AG10803 (cell line): Measurements from ENCODE around the gene TSBP1.
A peak's percentile ranks its signal among the peaks of the same experiment; 100 is the strongest.
"Not testable (repeated sequence)": the region's sequence is repeated elsewhere in the genome, so short reads cannot be mapped to it uniquely, and the experiment has no call there.

Experiments
- DNase-seq: peaks from one replicate; pipeline ENCODE4 v3.0.0; 2010; ENCODE audit warnings: low read depth
- H3K4me3 ChIP-seq: 2 replicates; pipeline ENCODE4 v1.5.1; 2011; ENCODE audit warnings: mild to moderate bottlenecking, low read length, control low read depth
- TF ChIP-seq, protein P1 (sequence below): conservative IDR thresholded peaks from 2 replicates; pipeline ENCODE4 v1.5.1; 2011; ENCODE audit warnings: mild to moderate bottlenecking, low read length, control low read depth, inconsistent platforms

The TSBP1 gene

DNA sequence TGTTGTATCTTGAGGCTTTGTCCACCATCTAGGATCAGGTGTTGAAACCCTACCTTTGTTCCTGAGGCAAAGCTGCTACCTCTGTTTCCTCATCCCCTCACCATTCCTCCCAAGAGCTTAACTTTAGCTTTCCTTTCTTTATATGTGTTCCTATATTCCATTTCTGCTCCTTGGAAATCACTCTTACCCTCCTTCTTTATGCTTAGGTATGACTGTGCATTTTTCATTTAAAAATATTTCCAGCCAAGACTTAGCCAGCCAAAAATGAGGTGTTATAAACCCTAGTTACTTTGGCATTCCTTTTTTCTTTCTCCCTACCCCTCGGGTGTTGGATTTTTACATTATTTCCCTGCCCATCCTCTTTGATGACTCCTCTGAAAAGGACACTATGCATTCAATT, 57.7 kb downstream of the TSBP1 start:
- TF ChIP-seq, protein P1, sequence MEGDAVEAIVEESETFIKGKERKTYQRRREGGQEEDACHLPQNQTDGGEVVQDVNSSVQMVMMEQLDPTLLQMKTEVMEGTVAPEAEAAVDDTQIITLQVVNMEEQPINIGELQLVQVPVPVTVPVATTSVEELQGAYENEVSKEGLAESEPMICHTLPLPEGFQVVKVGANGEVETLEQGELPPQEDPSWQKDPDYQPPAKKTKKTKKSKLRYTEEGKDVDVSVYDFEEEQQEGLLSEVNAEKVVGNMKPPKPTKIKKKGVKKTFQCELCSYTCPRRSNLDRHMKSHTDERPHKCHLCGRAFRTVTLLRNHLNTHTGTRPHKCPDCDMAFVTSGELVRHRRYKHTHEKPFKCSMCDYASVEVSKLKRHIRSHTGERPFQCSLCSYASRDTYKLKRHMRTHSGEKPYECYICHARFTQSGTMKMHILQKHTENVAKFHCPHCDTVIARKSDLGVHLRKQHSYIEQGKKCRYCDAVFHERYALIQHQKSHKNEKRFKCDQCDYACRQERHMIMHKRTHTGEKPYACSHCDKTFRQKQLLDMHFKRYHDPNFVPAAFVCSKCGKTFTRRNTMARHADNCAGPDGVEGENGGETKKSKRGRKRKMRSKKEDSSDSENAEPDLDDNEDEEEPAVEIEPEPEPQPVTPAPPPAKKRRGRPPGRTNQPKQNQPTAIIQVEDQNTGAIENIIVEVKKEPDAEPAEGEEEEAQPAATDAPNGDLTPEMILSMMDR = no peak
- DNase-seq = no peak
- H3K4me3 ChIP-seq = no peak overlapping the region

DNA sequence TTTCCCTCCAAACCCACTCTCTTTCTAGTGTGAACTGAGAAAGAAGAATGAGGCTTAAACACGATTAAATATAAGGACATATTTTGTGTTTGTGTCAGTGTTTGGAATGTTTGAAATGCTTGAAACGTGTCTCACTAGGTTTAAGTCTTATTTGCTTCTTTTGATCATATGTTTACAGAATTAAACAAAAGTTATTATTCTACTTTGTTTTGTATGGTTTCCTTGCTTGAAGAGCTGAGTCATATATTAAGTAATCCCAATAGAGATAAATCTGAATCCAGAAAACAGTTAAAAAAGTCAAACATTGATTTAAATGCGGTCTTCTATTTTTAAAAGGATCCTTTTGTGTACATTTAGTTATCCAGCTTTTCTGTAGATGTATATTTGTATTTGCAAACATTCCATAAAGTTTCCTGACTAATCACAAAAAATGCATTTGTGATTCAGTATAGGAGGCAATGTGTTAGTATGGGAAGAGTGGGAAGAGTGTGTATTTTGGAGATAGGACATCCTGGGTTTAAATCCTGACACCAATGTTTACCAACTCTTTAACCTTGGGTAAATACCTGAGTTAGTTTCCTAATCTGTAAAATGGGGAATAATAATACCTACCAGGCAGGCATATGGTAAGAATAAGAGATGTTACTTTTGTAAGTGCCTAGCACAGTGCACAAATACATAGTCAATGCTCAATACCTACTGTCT, 72.9 kb downstream of the TSBP1 start:
- TF ChIP-seq, protein P1 = no peak
- peak; percentile 38 for DNase-seq
- H3K4me3 ChIP-seq = no peak overlapping the region

DNA sequence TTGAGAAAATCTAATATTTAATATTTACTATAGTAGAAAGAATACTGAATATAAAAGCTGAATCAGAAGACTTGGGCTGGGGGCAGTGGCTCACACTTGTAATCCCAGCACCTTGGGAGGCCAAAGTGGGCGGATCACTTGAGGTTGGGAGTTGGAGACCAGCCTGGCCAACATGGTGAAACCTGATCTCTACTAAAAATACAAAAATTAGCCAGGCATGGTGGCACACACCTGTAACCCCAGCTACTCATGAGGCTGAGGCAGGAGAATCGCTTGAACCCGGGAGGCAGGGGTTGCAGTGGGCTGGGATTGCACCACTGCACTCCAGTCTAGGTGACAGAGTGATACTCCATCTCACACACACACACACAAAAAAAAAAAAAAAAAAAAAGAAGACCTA, 76.7 kb downstream of the TSBP1 start:
- not testable (repeated sequence) for DNase-seq, H3K4me3 ChIP-seq

DNA sequence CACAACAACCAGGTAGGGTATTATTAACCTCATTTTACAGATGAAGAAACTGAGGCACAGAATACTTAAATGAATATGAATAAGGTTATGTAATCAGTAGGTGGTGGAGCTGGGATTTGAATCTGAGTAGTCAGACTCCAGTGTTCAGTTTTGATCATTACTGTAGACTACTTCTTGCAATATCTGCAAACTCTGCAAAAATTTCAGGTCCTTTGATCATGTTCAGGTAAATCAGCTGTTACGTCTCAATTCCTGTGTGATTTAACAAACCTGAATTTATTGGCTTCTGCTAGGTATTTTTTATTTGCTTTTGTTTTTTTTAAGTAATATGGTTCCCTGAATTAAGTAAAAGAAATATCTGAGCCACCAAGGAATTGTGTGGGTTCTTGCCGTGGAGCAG, 77.1 kb downstream of the TSBP1 start:
- TF ChIP-seq, protein P1 = no peak
- no peak for DNase-seq
- no peak overlapping the region for H3K4me3 ChIP-seq

DNA sequence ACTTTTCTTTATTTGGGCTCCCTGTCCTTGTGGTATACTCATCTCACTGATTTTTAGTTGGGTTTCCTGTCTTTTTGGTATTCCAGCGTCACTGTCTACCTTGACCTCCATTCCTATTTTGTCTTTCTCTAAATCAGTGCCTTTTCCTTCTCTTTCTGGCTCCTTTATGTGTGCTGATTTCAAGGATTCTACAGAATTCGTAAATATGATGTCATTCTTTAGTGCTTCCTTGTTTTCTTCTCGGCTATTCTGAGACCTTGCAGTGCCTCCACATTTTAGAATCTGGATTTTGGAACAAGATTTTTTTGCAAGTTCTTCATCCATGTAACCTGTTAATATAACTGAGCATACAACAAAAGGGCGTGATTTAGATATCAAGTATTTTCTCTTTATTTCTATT, 78.0 kb downstream of the TSBP1 start:
- no peak overlapping the region for H3K4me3 ChIP-seq
- DNase-seq = no peak

DNA sequence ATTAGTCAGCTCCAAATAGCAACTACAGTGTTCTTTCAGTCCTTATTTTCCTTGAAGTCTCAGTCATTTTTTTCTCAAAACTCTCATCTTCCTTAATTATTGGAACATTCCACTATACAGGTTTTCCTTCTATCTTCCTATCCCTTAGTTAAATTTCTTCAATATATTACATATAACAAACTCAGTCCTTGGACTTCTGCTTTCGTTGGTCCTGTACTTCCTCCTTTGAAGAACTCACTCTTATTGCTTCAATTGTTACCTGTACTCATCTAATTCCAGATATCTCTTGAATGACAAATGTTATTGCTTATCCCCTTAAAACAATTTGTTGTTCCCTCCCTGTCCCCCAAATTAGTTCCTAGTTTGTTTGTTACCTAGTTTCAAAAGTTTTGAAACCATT, 80.2 kb downstream of the TSBP1 start:
- no peak for DNase-seq
- TF ChIP-seq, protein P1 = no peak
- H3K4me3 ChIP-seq = no peak overlapping the region

More for the DNA sequence above, 78.0 kb downstream of the TSBP1 start:
- TF ChIP-seq, protein P1 = no peak

DNA sequence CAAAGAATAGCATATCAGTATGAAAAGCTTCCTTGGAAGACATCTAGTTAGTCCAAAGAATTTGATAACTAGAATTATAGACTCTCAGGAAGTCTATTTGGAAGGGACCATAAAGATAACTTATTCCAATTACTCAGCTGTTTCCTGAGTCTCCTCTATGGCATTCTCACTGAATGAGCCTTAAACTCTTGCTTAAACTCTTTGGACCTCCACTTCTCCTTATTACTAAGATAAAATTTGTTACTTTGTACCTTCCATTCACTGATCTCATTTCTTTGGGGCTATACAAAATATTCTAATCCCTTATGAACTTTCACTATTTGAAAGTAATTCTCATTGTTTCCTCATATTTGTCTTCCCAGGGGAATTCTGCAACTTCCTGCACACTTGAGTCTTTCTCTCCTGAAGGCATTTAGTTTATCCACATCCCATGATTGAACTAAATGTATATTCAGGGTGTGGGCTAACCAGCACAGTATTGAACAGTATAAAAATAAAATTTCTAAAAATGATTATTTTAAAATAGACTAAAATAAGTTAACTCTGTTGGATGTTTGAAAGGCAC, 80.7 kb downstream of the TSBP1 start:
- peak; percentile 12 for DNase-seq
- TF ChIP-seq, protein P1 = no peak
- H3K4me3 ChIP-seq = no peak overlapping the region
